ENCODE data around the gene CACNG3. TPM values are rescaled to one million over a fixed set of nuclear protein-coding genes. Genes with fewer than 3 reads are reported as not detected.

CACNG3 gene
- total RNA-seq (2021) = not detected in 2 replicates
- long read RNA-seq = 0 reads

DNA sequence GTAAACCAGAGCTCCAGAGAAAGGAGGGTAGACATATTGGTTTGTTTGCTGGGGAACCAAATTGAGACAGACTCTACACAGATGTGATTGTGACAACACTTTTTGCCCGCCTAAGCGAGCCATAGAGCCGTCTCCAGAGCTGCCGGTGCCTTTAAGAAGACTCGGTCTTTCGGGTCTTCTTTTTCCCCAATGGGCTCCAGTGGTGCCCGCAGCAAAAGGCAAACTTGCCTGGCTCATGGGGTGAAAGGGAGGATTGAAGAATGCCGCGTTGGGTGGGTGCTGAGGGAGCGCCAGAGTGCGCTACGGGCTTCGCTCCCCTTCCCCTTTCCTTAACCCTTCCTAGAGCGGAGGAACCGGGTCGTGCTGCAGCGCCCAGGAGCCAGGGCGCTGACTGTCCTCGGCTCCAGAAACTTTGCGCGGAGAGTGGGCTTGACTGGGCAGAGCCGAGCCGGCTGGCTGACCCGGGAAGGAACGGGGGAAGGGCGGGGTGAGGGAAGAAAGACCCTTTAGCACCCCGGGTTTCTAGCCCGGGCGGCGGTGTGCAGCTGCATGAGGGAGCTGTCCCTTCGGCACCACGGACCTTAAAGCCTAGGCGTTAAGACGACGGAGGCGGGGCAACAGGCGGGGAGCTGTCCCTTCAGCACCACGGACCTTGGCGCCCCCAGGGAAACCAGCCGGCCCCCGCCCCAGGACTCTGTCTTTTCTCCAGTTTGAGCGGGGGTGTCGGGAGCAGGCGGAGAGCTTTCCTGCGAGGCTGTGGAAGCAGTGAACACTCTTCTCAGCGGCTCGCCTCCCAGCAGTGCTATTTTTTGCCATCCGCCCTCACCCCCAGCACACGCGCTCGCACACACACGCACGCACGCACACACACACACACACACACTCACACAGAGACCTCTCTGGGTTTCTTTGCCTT is at the start of gene CACNG3:
Gene CACNG3, plus strand, starts transcription at position 880 of the 916 bp plus-strand sequence. CDS start 420 bp downstream, outside the sequence.
- no peak within 1 kb of the TSS for H2BK5ac ChIP-seq (ENCODE audit: insufficient read length, low read length)
- no peak within 1 kb of the TSS for H2AFZ ChIP-seq (ENCODE audit: low read length)
- H3K18ac ChIP-seq (ENCODE audit: insufficient read length, low read depth, low read length) = no peak within 1 kb of the TSS
- H2BK20ac ChIP-seq (ENCODE audit: low read depth, low read length, poor library complexity, severe bottlenecking) = no peak within 1 kb of the TSS
- H2BK12ac ChIP-seq (ENCODE audit: insufficient read length, low read depth, low read length) = no peak within 1 kb of the TSS
- H3K27ac ChIP-seq (ENCODE audit: insufficient read length, low read depth, low read length) = no peak within 1 kb of the TSS
- no peak within 1 kb of the TSS for H4K5ac ChIP-seq (ENCODE audit: insufficient read length, low read depth, low read length)
- no peaks in the 10 kb centered on the region for H3K79me1 ChIP-seq (ENCODE audit: insufficient read depth, low read depth, low read length, poor library complexity, severe bottlenecking)
- no peak within 1 kb of the TSS for H4K91ac ChIP-seq (ENCODE audit: insufficient read length, low read depth, low read length)
- no CpG with 5 or more reads among the region's 54 CpGs for WGBS (ENCODE audit: extremely low coverage, insufficient read length, low lambda C conversion rate)
- peaks cover 20 to 29% of the 10 kb centered on the region in 2 experiments for H3K4me1 Mint-ChIP-seq
- H3K4me1 ChIP-seq (ENCODE audit: insufficient read depth, low read length) = no peaks in the 10 kb centered on the region
- H3K9ac ChIP-seq (ENCODE audit: extremely low read depth, insufficient read length, low read length) = no peak within 1 kb of the TSS
- H3K27ac Mint-ChIP-seq = no peak within 1 kb of the TSS
- peaks cover 64% of the 10 kb centered on the region for H3K27me3 Mint-ChIP-seq (ENCODE audit: low read depth)
- no peak within 1 kb of the TSS for H2BK120ac ChIP-seq (ENCODE audit: low read depth, low read length, poor library complexity, severe bottlenecking)
- no peaks in the 10 kb centered on the region for H3K36me3 Mint-ChIP-seq (ENCODE audit: insufficient read depth in 1 of 3, low read depth in 3 of 3)
- H3T11ph ChIP-seq (ENCODE audit: low read length) = no peak within 1 kb of the TSS
- no peak within 1 kb of the TSS for H3K23ac ChIP-seq (ENCODE audit: insufficient read length, low read depth, low read length)
- no peaks in the 10 kb centered on the region for H3K9me3 Mint-ChIP-seq
- no peaks in the 10 kb centered on the region for H4K20me1 ChIP-seq (ENCODE audit: control insufficient read depth, insufficient read depth, insufficient read length)
- H3K4ac ChIP-seq (ENCODE audit: low read depth, low read length) = no peak within 1 kb of the TSS
- no peak within 1 kb of the TSS for H2BK15ac ChIP-seq (ENCODE audit: low read depth, low read length)
- no peak within 1 kb of the TSS for H3K56ac ChIP-seq (ENCODE audit: insufficient read length, low read depth, low read length)
- H3K79me2 ChIP-seq (ENCODE audit: insufficient read depth, low read length) = no peaks in the 10 kb centered on the region
- H3K4me2 ChIP-seq (ENCODE audit: insufficient read depth, insufficient read length, low read length) = peak within 1 kb of the TSS; percentile 85
- peak within 1 kb of the TSS; percentile 64 to 81 for H3K4me3 Mint-ChIP-seq
- H3K9me3 ChIP-seq (ENCODE audit: control insufficient read depth, low read depth, low read length) = no peaks in the 10 kb centered on the region
- peaks cover 7% of the 10 kb centered on the region for H3K23me2 ChIP-seq (ENCODE audit: insufficient read length, low read depth, low read length, poor library complexity, severe bottlenecking)
- no peak within 1 kb of the TSS for H4K8ac ChIP-seq (replicated peaks; ENCODE audit: insufficient read length, low read depth, low read length)
- TF ChIP-seq, protein P1, sequence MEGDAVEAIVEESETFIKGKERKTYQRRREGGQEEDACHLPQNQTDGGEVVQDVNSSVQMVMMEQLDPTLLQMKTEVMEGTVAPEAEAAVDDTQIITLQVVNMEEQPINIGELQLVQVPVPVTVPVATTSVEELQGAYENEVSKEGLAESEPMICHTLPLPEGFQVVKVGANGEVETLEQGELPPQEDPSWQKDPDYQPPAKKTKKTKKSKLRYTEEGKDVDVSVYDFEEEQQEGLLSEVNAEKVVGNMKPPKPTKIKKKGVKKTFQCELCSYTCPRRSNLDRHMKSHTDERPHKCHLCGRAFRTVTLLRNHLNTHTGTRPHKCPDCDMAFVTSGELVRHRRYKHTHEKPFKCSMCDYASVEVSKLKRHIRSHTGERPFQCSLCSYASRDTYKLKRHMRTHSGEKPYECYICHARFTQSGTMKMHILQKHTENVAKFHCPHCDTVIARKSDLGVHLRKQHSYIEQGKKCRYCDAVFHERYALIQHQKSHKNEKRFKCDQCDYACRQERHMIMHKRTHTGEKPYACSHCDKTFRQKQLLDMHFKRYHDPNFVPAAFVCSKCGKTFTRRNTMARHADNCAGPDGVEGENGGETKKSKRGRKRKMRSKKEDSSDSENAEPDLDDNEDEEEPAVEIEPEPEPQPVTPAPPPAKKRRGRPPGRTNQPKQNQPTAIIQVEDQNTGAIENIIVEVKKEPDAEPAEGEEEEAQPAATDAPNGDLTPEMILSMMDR (conservative IDR thresholded peaks at IDR 0.05) = no peak
- H3K27me3 ChIP-seq (ENCODE audit: insufficient read depth, low read length) = peaks cover 6% of the 10 kb centered on the region; the same call in 1 of the 2 replicates
- no peak within 1 kb of the TSS; the same call in 1 of the 2 replicates for H3K14ac ChIP-seq (ENCODE audit: insufficient read depth, low read length)
- no peak within 1 kb of the TSS for H2AK5ac ChIP-seq (ENCODE audit: insufficient read length, low read length)
- DNase-seq = peak; percentile 91
